ENCODE data around the gene GBX2. TPM values are rescaled to one million over a fixed set of nuclear protein-coding genes. Genes with fewer than 3 reads are reported as not detected.

GBX2 gene
- total and polyA plus RNA-seq, 2 of the 13 experiments (the other 11 are each of a cell fraction or from before 2014, with no cell fraction given): not detected

DNA sequence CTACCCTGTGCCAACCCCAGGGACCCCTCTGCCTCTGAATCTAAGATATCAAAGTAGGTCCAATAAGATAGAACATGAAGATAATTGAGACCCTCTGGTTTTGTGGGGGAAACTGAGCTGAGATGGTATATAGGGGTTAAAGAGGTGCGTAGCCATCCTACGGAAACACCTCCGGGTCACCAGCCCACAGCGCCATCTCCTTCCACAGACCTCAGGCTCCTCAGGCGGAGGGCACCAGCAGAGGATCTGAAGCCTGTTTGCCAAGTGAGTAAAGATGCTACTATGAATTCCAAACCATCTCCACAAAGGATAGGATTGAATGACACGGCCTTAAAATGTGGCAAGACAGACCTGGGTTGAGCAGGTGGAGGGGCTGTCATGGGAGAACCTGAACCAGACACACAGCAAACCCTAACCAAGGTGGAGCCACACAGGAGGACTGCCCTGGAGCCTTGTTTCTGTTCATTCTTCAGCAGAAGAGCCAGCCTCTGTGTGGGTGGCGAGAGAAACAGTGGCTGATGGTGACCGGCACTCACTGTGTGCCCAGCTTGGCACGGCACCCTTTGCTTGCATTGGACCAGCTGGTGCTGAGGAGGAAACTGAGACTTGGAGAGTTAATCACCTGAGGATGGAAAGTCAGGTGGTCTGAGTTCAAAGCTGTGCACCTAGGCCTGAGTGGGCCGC lies 10.2 kb downstream of the GBX2 start (continued):
- no peak for TF ChIP-seq SYNCRIP (IDR thresholded peaks at IDR 0.05; ENCODE audit: insufficient read depth, low read depth, low read length)
- TF ChIP-seq, protein P1, sequence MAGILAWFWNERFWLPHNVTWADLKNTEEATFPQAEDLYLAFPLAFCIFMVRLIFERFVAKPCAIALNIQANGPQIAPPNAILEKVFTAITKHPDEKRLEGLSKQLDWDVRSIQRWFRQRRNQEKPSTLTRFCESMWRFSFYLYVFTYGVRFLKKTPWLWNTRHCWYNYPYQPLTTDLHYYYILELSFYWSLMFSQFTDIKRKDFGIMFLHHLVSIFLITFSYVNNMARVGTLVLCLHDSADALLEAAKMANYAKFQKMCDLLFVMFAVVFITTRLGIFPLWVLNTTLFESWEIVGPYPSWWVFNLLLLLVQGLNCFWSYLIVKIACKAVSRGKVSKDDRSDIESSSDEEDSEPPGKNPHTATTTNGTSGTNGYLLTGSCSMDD (CRISPR knock-in tag; IDR thresholded peaks at IDR 0.05): no peak
- TF ChIP-seq, protein P2, sequence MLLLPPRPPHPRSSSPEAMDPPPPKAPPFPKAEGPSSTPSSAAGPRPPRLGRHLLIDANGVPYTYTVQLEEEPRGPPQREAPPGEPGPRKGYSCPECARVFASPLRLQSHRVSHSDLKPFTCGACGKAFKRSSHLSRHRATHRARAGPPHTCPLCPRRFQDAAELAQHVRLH (CRISPR knock-in tag; IDR thresholded peaks at IDR 0.05; ENCODE audit: borderline replicate concordance, low read depth): no peak
- no peak for TF ChIP-seq MIER2 (CRISPR knock-in tag; IDR thresholded peaks at IDR 0.05)
- TF ChIP-seq, protein P3, sequence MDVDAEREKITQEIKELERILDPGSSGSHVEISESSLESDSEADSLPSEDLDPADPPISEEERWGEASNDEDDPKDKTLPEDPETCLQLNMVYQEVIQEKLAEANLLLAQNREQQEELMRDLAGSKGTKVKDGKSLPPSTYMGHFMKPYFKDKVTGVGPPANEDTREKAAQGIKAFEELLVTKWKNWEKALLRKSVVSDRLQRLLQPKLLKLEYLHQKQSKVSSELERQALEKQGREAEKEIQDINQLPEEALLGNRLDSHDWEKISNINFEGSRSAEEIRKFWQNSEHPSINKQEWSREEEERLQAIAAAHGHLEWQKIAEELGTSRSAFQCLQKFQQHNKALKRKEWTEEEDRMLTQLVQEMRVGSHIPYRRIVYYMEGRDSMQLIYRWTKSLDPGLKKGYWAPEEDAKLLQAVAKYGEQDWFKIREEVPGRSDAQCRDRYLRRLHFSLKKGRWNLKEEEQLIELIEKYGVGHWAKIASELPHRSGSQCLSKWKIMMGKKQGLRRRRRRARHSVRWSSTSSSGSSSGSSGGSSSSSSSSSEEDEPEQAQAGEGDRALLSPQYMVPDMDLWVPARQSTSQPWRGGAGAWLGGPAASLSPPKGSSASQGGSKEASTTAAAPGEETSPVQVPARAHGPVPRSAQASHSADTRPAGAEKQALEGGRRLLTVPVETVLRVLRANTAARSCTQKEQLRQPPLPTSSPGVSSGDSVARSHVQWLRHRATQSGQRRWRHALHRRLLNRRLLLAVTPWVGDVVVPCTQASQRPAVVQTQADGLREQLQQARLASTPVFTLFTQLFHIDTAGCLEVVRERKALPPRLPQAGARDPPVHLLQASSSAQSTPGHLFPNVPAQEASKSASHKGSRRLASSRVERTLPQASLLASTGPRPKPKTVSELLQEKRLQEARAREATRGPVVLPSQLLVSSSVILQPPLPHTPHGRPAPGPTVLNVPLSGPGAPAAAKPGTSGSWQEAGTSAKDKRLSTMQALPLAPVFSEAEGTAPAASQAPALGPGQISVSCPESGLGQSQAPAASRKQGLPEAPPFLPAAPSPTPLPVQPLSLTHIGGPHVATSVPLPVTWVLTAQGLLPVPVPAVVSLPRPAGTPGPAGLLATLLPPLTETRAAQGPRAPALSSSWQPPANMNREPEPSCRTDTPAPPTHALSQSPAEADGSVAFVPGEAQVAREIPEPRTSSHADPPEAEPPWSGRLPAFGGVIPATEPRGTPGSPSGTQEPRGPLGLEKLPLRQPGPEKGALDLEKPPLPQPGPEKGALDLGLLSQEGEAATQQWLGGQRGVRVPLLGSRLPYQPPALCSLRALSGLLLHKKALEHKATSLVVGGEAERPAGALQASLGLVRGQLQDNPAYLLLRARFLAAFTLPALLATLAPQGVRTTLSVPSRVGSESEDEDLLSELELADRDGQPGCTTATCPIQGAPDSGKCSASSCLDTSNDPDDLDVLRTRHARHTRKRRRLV (CRISPR knock-in tag; IDR thresholded peaks at IDR 0.05): no peak

DNA sequence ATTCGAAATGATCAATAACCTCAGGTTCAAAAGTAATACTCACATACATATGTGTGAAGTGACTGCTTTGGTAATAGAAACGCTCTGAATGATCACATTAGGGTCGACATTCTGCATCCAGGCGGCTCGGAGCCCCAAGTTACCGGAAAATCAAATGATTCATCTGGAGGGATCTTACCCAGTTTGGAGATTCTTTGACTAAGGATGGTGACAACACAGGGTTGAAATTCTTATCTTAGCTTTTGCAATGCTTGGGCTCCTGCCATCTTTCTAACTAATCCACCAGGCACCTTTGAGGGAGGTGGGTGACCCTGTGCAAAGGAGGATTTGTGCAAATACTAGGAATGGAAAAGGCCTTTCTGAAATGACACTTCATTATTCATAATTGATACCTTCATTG lies 10.8 kb downstream of the GBX2 start:
- intact Hi-C loops (cut with micrococcal nuclease; ENCODE audit: unreplicated experiment): no loop called here
- no peak for ATAC-seq
- POLR2A ChIA-PET: no interaction called here
- Histone ChIP-seq H4K20me1 (ENCODE audit: insufficient read depth, low read length) (no peaks in the 10 kb centered on the region), H3K4me2 (ENCODE audit: low read depth, low read length) (no peak overlapping the region), H3K4me3 (replicated peaks in 1 of 3; ENCODE audit: insufficient read depth in 1 of 3, low read depth in 2 of 3, low read length in 3 of 3) (no peak overlapping the region), H3K36me3 (replicated peaks in 1 of 2; ENCODE audit: control insufficient read depth in 1 of 2, insufficient read depth in 2 of 2, low read length in 2 of 2) (no peaks in the 10 kb centered on the region), H3K27me3 (ENCODE audit: control insufficient read depth in 1 of 2, insufficient read depth in 2 of 2, low read length in 2 of 2) (peaks cover 11 to 67% of the 10 kb centered on the region in 2 experiments), H3K4me1 (ENCODE audit: insufficient read depth, low read length) (no peaks in the 10 kb centered on the region), H2AFZ (ENCODE audit: low read length) (no peak overlapping the region), H3K9me3 (ENCODE audit: low read length) (peaks cover 9% of the 10 kb centered on the region), H3K79me2 (ENCODE audit: insufficient read depth, low read length) (no peaks in the 10 kb centered on the region), H3K9ac (ENCODE audit: insufficient read depth, low read depth, low read length) (no peak overlapping the region), H3K27ac (ENCODE audit: extremely low read length, insufficient read depth, low read length) (no peak overlapping the region)
- in situ Hi-C loops (cut with HindIII; ENCODE audit: extremely low pct_ligation_motif_present, low pct_unique_long_range_greater_than_20kb): no loop called here
- DNase-seq (ENCODE audit: low spot score): no peak
- CTCF ChIA-PET (ENCODE audit: low intra/inter-chr PET ratio, low total read pairs): no interaction called here
- no peak for TF ChIP-seq ZNF746 (CRISPR knock-in tag; IDR thresholded peaks at IDR 0.05)
- TF ChIP-seq, protein P4, sequence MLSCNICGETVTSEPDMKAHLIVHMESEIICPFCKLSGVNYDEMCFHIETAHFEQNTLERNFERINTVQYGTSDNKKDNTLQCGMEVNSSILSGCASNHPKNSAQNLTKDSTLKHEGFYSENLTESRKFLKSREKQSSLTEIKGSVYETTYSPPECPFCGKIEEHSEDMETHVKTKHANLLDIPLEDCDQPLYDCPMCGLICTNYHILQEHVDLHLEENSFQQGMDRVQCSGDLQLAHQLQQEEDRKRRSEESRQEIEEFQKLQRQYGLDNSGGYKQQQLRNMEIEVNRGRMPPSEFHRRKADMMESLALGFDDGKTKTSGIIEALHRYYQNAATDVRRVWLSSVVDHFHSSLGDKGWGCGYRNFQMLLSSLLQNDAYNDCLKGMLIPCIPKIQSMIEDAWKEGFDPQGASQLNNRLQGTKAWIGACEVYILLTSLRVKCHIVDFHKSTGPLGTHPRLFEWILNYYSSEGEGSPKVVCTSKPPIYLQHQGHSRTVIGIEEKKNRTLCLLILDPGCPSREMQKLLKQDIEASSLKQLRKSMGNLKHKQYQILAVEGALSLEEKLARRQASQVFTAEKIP (CRISPR knock-in tag; IDR thresholded peaks at IDR 0.05; ENCODE audit: borderline replicate concordance): no peak
- no peak for TF ChIP-seq HHEX (CRISPR knock-in tag; IDR thresholded peaks at IDR 0.05)
- no peak for TF ChIP-seq ZFP62 (CRISPR knock-in tag; IDR thresholded peaks at IDR 0.05)
- TF ChIP-seq, protein P5, sequence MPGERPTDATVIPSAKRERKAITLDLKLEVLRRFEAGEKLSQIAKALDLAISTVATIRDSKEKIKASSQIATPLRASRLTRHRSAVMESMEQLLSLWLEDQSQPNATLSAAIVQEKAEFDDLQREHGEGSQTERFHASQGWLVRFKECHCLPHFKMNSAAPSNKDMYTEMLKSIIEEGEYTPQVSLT (CRISPR knock-in tag; IDR thresholded peaks at IDR 0.05; ENCODE audit: borderline replicate concordance, low read depth): no peak
- BruUV-seq (replicated peaks): no TSS peak
- no peak for FAIRE-seq
- 25% methylated on average over 6 of the region's 6 CpGs for WGBS (ENCODE audit: low lambda C conversion rate)
